Kidney epithelial cell (primary cell): Measurements from ENCODE around the gene SMTNL1. TPM values are rescaled to one million over a fixed set of nuclear protein-coding genes. Genes with fewer than 3 reads are reported as not detected.

ENCODE experiments used
- DNase-seq: peaks from one replicate; pipeline ENCODE4 v3.0.0-alpha.2; 2010; ENCODE audit warnings: low read depth
- H3K27me3 ChIP-seq: 2 replicates; pipeline ENCODE4 v1.6.0; 2011; ENCODE audit warnings: low read length; ENCODE audit not compliant: control insufficient read depth, insufficient read depth
- H3K36me3 ChIP-seq: 2 replicates; pipeline ENCODE4 v1.5.1; 2011; ENCODE audit warnings: low read length; ENCODE audit not compliant: control insufficient read depth, insufficient read depth
- H3K4me3 ChIP-seq: 2 replicates; pipeline ENCODE4 v1.5.1; 2011; ENCODE audit warnings: low read depth, mild to moderate bottlenecking, control low read depth, low read length
- CTCF ChIP-seq: IDR thresholded peaks from 2 replicates; pipeline ENCODE4 v1.5.1; 2011; ENCODE audit warnings: mild to moderate bottlenecking, moderate library complexity, low read length, control low read depth, inconsistent platforms; ENCODE audit not compliant: insufficient read depth, poor library complexity, severe bottlenecking
- total RNA-seq: library from RNA; depleted of rRNA; stranded (reverse); fragments of >200 nt; gene quantifications from 2 replicates; pipeline ENCODE4 v1.2.3, GENCODE V29; 2015

Gene SMTNL1
- total RNA-seq, 1 donor from 2014 or later, result not detected

GRCh38 chr11:57513452-57513795, 24.0 kb upstream of the SMTNL1 start:
- DNase-seq, result no peak
- Histone ChIP-seq H3K27me3 (no peaks in the 10 kb centered on the region), H3K36me3 (no peaks in the 10 kb centered on the region), H3K4me3 (no peak overlapping the region)
- TF ChIP-seq CTCF, result no peak

GRCh38 chr11:57513911-57514537, 23.4 kb upstream of the SMTNL1 start:
- Histone ChIP-seq H3K4me3 (peak overlapping the region; percentile 56), H3K27me3 (no peaks in the 10 kb centered on the region), H3K36me3 (no peaks in the 10 kb centered on the region)
- no peak for TF ChIP-seq CTCF
- no peak for DNase-seq

GRCh38 chr11:57514538-57515331, 22.7 kb upstream of the SMTNL1 start:
- Histone ChIP-seq H3K36me3 (no peaks in the 10 kb centered on the region), H3K27me3 (no peaks in the 10 kb centered on the region), H3K4me3 (peak overlapping the region; percentile 56)
- no peak for TF ChIP-seq CTCF
- DNase-seq, result no peak

GRCh38 chr11:57515332-57516060, 21.9 kb upstream of the SMTNL1 start, which contains the start of gene SLC43A1:
Gene SLC43A1 (minus strand): TSS chr11:57515702. CDS start chr11:57514111, 1,591 bp downstream.
- no peaks in the 10 kb centered on the region for H3K36me3 ChIP-seq
- TF ChIP-seq CTCF, result no peak
- peak within 1 kb of the TSS; percentile 56 for H3K4me3 ChIP-seq
- no peaks in the 10 kb centered on the region for H3K27me3 ChIP-seq
- DNase-seq, result no peak

- DNase-seq, result no peak
- Histone ChIP-seq H3K36me3 (no peaks in the 10 kb centered on the region), H3K27me3 (no peaks in the 10 kb centered on the region), H3K4me3 (peak overlapping the region; percentile 56)
- TF ChIP-seq CTCF, result no peak
Observed at GRCh38 chr11:57516061-57516443, 21.3 kb upstream of the SMTNL1 start.
